Mesenchymal stem cell (in vitro differentiated cells and primary cell): ENCODE results near the gene SRCAP.

Experiments used
- DNase-seq: peaks from one replicate; pipeline ENCODE4 v3.0.0-alpha.2; 2013
- H2AFZ ChIP-seq: one replicate; pipeline ENCODE4 v1.6.1; 2013; ENCODE audit warnings: low read depth, mild to moderate bottlenecking, control low read depth, inconsistent platforms, low read length, moderate library complexity
- H2AK5ac ChIP-seq: 2 replicates; pipeline ENCODE4 v1.6.1; 2013; ENCODE audit warnings: low read length, moderate library complexity, mild to moderate bottlenecking, inconsistent platforms; ENCODE audit not compliant: severe bottlenecking
- H2BK120ac ChIP-seq: one replicate; pipeline ENCODE4 v1.6.1; 2013; ENCODE audit warnings: low read depth, mild to moderate bottlenecking, inconsistent platforms, low read length, moderate library complexity
- H2BK12ac ChIP-seq, 2 experiments: one replicate each; pipeline ENCODE4 v1.6.1; 2013; ENCODE audit warnings: inconsistent platforms in 2 of 2, low read length in 2 of 2, mild to moderate bottlenecking in 2 of 2, moderate library complexity in 2 of 2, control low read depth in 1 of 2
- H2BK15ac ChIP-seq: one replicate; pipeline ENCODE4 v1.6.1; 2013; ENCODE audit warnings: mild to moderate bottlenecking, low read depth, inconsistent platforms; ENCODE audit not compliant: poor library complexity, severe bottlenecking
- H2BK5ac ChIP-seq: 2 replicates; pipeline ENCODE4 v1.6.1; 2013; ENCODE audit warnings: low read depth, mild to moderate bottlenecking, low read length, control low read depth, inconsistent platforms; ENCODE audit not compliant: poor library complexity, severe bottlenecking
- H3K14ac ChIP-seq, 2 experiments: one replicate each; pipeline ENCODE4 v1.6.1; 2013; ENCODE audit warnings: inconsistent platforms in 2 of 2, low read length in 2 of 2, control low read depth in 1 of 2, mild to moderate bottlenecking in 1 of 2, moderate library complexity in 1 of 2
- H3K18ac ChIP-seq, 2 experiments: one replicate each; pipeline ENCODE4 v1.6.1; 2013; ENCODE audit warnings: inconsistent platforms in 2 of 2, low read length in 2 of 2, control low read depth in 1 of 2, low read depth in 1 of 2, mild to moderate bottlenecking in 1 of 2
- H3K23ac ChIP-seq, 2 experiments: one replicate each; pipeline ENCODE4 v1.6.1; 2013; ENCODE audit warnings: inconsistent platforms in 2 of 2, low read length in 2 of 2, mild to moderate bottlenecking in 2 of 2, moderate library complexity in 2 of 2, control low read depth in 1 of 2
- H3K27ac ChIP-seq: 2 replicates; pipeline ENCODE4 v1.5.1; 2013; ENCODE audit warnings: mild to moderate bottlenecking, moderate library complexity, low read length, control low read depth, inconsistent platforms; ENCODE audit not compliant: poor library complexity, severe bottlenecking
- H3K27me3 ChIP-seq, 2 experiments: 2 replicates each; pipeline versions ENCODE4 v1.6.1 to v1.7.0; 2013; ENCODE audit warnings: low read length in 2 of 2, mild to moderate bottlenecking in 2 of 2, moderate library complexity in 2 of 2, control low read depth in 1 of 2, inconsistent platforms in 1 of 2; ENCODE audit not compliant: control insufficient read depth in 1 of 2, insufficient read depth in 1 of 2
- H3K36me3 ChIP-seq, 2 experiments: 2 replicates each; pipeline versions ENCODE4 v1.6.1 to v1.7.0; 2013; ENCODE audit warnings: low read length in 2 of 2, control low read depth in 1 of 2, inconsistent platforms in 1 of 2, low read depth in 1 of 2, mild to moderate bottlenecking in 1 of 2; ENCODE audit not compliant: insufficient read depth in 2 of 2, control insufficient read depth in 1 of 2
- H3K4ac ChIP-seq, 2 experiments: one replicate each; pipeline ENCODE4 v1.6.1; 2013; ENCODE audit warnings: inconsistent platforms in 2 of 2, low read length in 2 of 2, mild to moderate bottlenecking in 2 of 2, moderate library complexity in 2 of 2, control low read depth in 1 of 2, low read depth in 1 of 2
- H3K4me1 ChIP-seq: 2 replicates; pipeline ENCODE4 v1.6.1; 2013; ENCODE audit warnings: low read depth, low read length, control low read depth; ENCODE audit not compliant: control insufficient read depth, insufficient read depth
- H3K4me2 ChIP-seq: 2 replicates; pipeline ENCODE4 v1.6.1; 2013; ENCODE audit warnings: low read length, mild to moderate bottlenecking, inconsistent platforms; ENCODE audit not compliant: poor library complexity, severe bottlenecking
- H3K4me3 ChIP-seq, 2 experiments: 2 replicates each; pipeline versions ENCODE4 v1.5.1 to v1.7.0; 2013; ENCODE audit warnings: low read length in 2 of 2, mild to moderate bottlenecking in 2 of 2, control low read depth in 1 of 2, low read depth in 1 of 2; ENCODE audit not compliant: insufficient read depth in 1 of 2
- H3K79me1 ChIP-seq: replicated peaks from 2 replicates; pipeline ENCODE4 v1.6.1; 2013; ENCODE audit warnings: mild to moderate bottlenecking, control low read depth, low read length, inconsistent platforms; ENCODE audit not compliant: poor library complexity, severe bottlenecking
- H3K9ac ChIP-seq: 2 replicates; pipeline ENCODE4 v1.7.0; 2013; ENCODE audit warnings: mild to moderate bottlenecking, low read length, moderate library complexity
- H3K9me3 ChIP-seq: 2 replicates; pipeline ENCODE4 v1.7.0; 2013; ENCODE audit warnings: mild to moderate bottlenecking, low read length; ENCODE audit not compliant: control insufficient read depth
- H4K8ac ChIP-seq: one replicate; pipeline ENCODE4 v1.6.1; 2013; ENCODE audit warnings: inconsistent platforms, mild to moderate bottlenecking, low read length, moderate library complexity
- H4K91ac ChIP-seq: one replicate; pipeline ENCODE4 v1.6.1; 2013; ENCODE audit warnings: mild to moderate bottlenecking, low read length, inconsistent platforms
- WGBS: methylation state at CpG from one replicate; pipeline ENCODE4 v1.1.7; 2013; ENCODE audit warnings: mixed read lengths; 5-methylcytosine and 5-hydroxymethylcytosine counted together

The SRCAP gene

GRCh38 chr16:30761928-30762902, 63.2 kb downstream of the SRCAP start, which contains the start of the genes CFAP119 and RNF40:
Gene CFAP119 (minus strand): TSS chr16:30762062. CDS start chr16:30761748, 314 bp downstream.
Gene RNF40 (plus strand): TSS chr16:30762322. CDS start chr16:30762546, 224 bp downstream.
- Histone ChIP-seq H3K4me1 (peaks cover 10% of the 10 kb centered on the region), H3K79me1 (peaks cover 44% of the 10 kb centered on the region), H3K14ac (peak within 1 kb of the TSS in 1 of 2 experiments; percentile 82), H4K8ac (peak within 1 kb of the TSS; percentile 78), H3K23ac (no peak within 1 kb of the TSS), H2BK5ac (no peak within 1 kb of the TSS), H2AFZ (peak within 1 kb of the TSS; percentile 96), H4K91ac (peak within 1 kb of the TSS; percentile 62), H3K9me3 (no peaks in the 10 kb centered on the region), H2AK5ac (no peak within 1 kb of the TSS), H2BK12ac (peak within 1 kb of the TSS in 1 of 2 experiments; percentile 17), H3K27me3 (no peaks in the 10 kb centered on the region), H2BK15ac (no peak within 1 kb of the TSS), H3K27ac (no peak within 1 kb of the TSS), H3K36me3 (peaks cover 56 to 62% of the 10 kb centered on the region in 2 experiments), H3K4me2 (peak within 1 kb of the TSS; percentile 87), H3K4me3 (peak within 1 kb of the TSS; percentile 87 to 93), H2BK120ac (no peak within 1 kb of the TSS), H3K4ac (peak within 1 kb of the TSS in 1 of 2 experiments; percentile 60), H3K9ac (peak within 1 kb of the TSS; percentile 96), H3K18ac (peak within 1 kb of the TSS; percentile 60 to 92)
- peak; percentile 99 for DNase-seq
- under 1% methylated on average over 59 of the region's 60 CpGs for WGBS

- H3K79me1 ChIP-seq, result peaks cover 45% of the 10 kb centered on the region
- no peak overlapping the region for H2BK12ac ChIP-seq
- H2BK5ac ChIP-seq, result no peak overlapping the region
- WGBS, result 82% methylated on average over 14 of the region's 15 CpGs
- DNase-seq, result no peak
- H3K27ac ChIP-seq, result no peak overlapping the region
- peaks cover 58 to 65% of the 10 kb centered on the region in 2 experiments for H3K36me3 ChIP-seq
- H3K4me1 ChIP-seq, result peaks cover 10% of the 10 kb centered on the region
- H3K4me2 ChIP-seq, result peak overlapping the region; percentile 85
- peak overlapping the region; percentile 96 for H3K9ac ChIP-seq
- no peaks in the 10 kb centered on the region for H3K9me3 ChIP-seq
- H2BK15ac ChIP-seq, result no peak overlapping the region
- H2AFZ ChIP-seq, result no peak overlapping the region
- H3K4me3 ChIP-seq, result peak overlapping the region; percentile 87 to 93
- no peak overlapping the region for H3K4ac ChIP-seq
- H3K27me3 ChIP-seq, result no peaks in the 10 kb centered on the region
- H3K18ac ChIP-seq, result no peak overlapping the region
- no peak overlapping the region for H4K91ac ChIP-seq
- no peak overlapping the region for H4K8ac ChIP-seq
- H3K14ac ChIP-seq, result no peak overlapping the region
- no peak overlapping the region for H3K23ac ChIP-seq
- no peak overlapping the region for H2AK5ac ChIP-seq
- no peak overlapping the region for H2BK120ac ChIP-seq
These were observed 64.2 kb downstream of the SRCAP start for GRCh38 chr16:30762991-30763725.

GRCh38 chr16:30764086-30764485, 65.1 kb downstream of the SRCAP start:
- WGBS, result 97% methylated on average over 8 of the region's 11 CpGs
- no peak overlapping the region for H2BK12ac ChIP-seq
- H3K4me3 ChIP-seq, result peak overlapping the region in 1 of 2 experiments; percentile 93
- no peak overlapping the region for H2AK5ac ChIP-seq
- no peak overlapping the region for H2BK15ac ChIP-seq
- peaks cover 62 to 71% of the 10 kb centered on the region in 2 experiments for H3K36me3 ChIP-seq
- H3K79me1 ChIP-seq, result peaks cover 51% of the 10 kb centered on the region
- no peaks in the 10 kb centered on the region for H3K27me3 ChIP-seq
- H2AFZ ChIP-seq, result no peak overlapping the region
- no peak for DNase-seq
- H3K4me1 ChIP-seq, result peaks cover 10% of the 10 kb centered on the region
- no peak overlapping the region for H2BK120ac ChIP-seq
- H2BK5ac ChIP-seq, result no peak overlapping the region
- no peak overlapping the region for H3K23ac ChIP-seq
- H3K9me3 ChIP-seq, result no peaks in the 10 kb centered on the region
- no peak overlapping the region for H3K18ac ChIP-seq
- H4K8ac ChIP-seq, result no peak overlapping the region
- H3K4ac ChIP-seq, result no peak overlapping the region
- H4K91ac ChIP-seq, result peak overlapping the region; percentile 11
- H3K14ac ChIP-seq, result no peak overlapping the region
- H3K27ac ChIP-seq, result no peak overlapping the region
- H3K4me2 ChIP-seq, result no peak overlapping the region
- peak overlapping the region; percentile 96 for H3K9ac ChIP-seq
